A549 (cell line): ENCODE measurements around the gene FOXO6. TPM values are rescaled to one million over a fixed set of nuclear protein-coding genes. Genes with fewer than 3 reads are reported as not detected.

Experiments
- ATAC-seq, 2 experiments: fragments of 200-7000 bp in 1 of 2; fragments of >200 bp in 1 of 2; cut with Nextera tagmentation in 1 of 2; cut with Tn5 transposase in 1 of 2; 3 replicates each; pipeline versions ENCODE4 v1.8.0 to v1.9.1; 2018 to 2020; ENCODE audit warnings: mild to moderate bottlenecking in 1 of 2, moderate library complexity in 1 of 2
- CTCF ChIA-PET: fragments of 300-600 bp; sonication (Branson Sonifier 250); formaldehyde crosslinking; extraction: SDS; loops from one replicate; lab custom pipeline; 2021; ENCODE audit warnings: antibody characterized with exemption, inconsistent platforms; lab: Yijun Ruan, JAX
- POLR2A ChIA-PET: fragments of 350-600 bp; formaldehyde crosslinking; extraction: SDS; loops from one replicate; lab custom pipeline; 2021; ENCODE audit warnings: antibody characterized with exemption, inconsistent platforms; lab: Yijun Ruan, JAX
- DNase-seq, 2 experiments: peaks; one replicate each; pipeline versions ENCODE4 v3.0.0 to v3.0.0-alpha.2; 2011 to 2016; ENCODE audit warnings: low read depth in 1 of 2, low spot score in 1 of 2
- FAIRE-seq: peaks from 2 replicates; lab custom pipeline; 2011; peaks lifted over from hg19 to GRCh38; lab: Jason Lieb, UNC
- H3K27ac ChIP-seq, 2 experiments: fragments of >200 bp; sonication (Bioruptor Twin); formaldehyde crosslinking; 3 replicates each; pipeline ENCODE4 v1.5.1; 2016 to 2017
- H3K4me1 ChIP-seq: fragments of >200 bp; sonication (Bioruptor Twin); formaldehyde crosslinking; 3 replicates; pipeline ENCODE4 v1.6.1; 2016
- H3K4me2 ChIP-seq: fragments of >200 bp; sonication (Bioruptor Twin); formaldehyde crosslinking; 3 replicates; pipeline ENCODE4 v1.6.1; 2016
- H3K4me3 ChIP-seq: fragments of >200 bp; sonication (Bioruptor Twin); formaldehyde crosslinking; 3 replicates; pipeline ENCODE4 v1.5.1; 2016
- H3K9me3 ChIP-seq: fragments of >200 bp; sonication (Bioruptor Twin); formaldehyde crosslinking; 3 replicates; pipeline ENCODE4 v1.6.1; 2016
- CEBPB ChIP-seq, 2 experiments: fragments of >200 bp in 1 of 2; sonication (Bioruptor Twin) in 1 of 2; formaldehyde crosslinking in 1 of 2; IDR thresholded peaks; 2 replicates each; pipeline ENCODE4 v1.6.1; 2012 to 2016
- EHMT2 ChIP-seq: fragments of 200-600 bp; sonication (generic); IDR thresholded peaks from 2 replicates; pipeline ENCODE4 v1.6.1; 2016; ENCODE audit warnings: antibody characterized with exemption, low read depth, mild to moderate bottlenecking, moderate library complexity
- ESRRA ChIP-seq: fragments of 150-350 bp; IDR thresholded peaks from 2 replicates; pipeline ENCODE4 v1.6.1; 2014; ENCODE audit warnings: mild to moderate bottlenecking, low read length, borderline replicate concordance
- FOXS1 ChIP-seq: fragments of 250-450 bp; sonication (Bioruptor Pico); IDR thresholded peaks from 2 replicates; pipeline ENCODE4 v1.5.0; 2020; ENCODE audit warnings: mild to moderate bottlenecking, moderate library complexity
- GATA3 ChIP-seq: IDR thresholded peaks from 2 replicates; pipeline ENCODE4 v1.6.1; 2012; ENCODE audit warnings: borderline replicate concordance
- HES2 ChIP-seq: fragments of >200 bp; sonication (Bioruptor Twin); formaldehyde crosslinking; IDR thresholded peaks from 2 replicates; pipeline ENCODE4 v1.6.1; 2016
- HOXA7 ChIP-seq: fragments of 250-450 bp; sonication (Bioruptor Pico); IDR thresholded peaks from 2 replicates; pipeline ENCODE4 v1.5.0; 2020; ENCODE audit warnings: mild to moderate bottlenecking, moderate library complexity
- KDM5A ChIP-seq: fragments of 200-600 bp; sonication (generic); IDR thresholded peaks from 2 replicates; pipeline ENCODE4 v1.6.1; 2016; ENCODE audit warnings: antibody characterized with exemption, mild to moderate bottlenecking
- MAFK ChIP-seq: fragments of 450-650 bp; IDR thresholded peaks from 2 replicates; pipeline ENCODE4 v1.6.1; 2014; ENCODE audit not compliant: partially characterized antibody
- NR3C1 ChIP-seq: fragments of >200 bp; sonication (Bioruptor Twin); formaldehyde crosslinking; IDR thresholded peaks from 3 replicates; pipeline ENCODE4 v1.6.1; 2017
- PBX3 ChIP-seq: IDR thresholded peaks from 2 replicates; pipeline ENCODE4 v1.6.1; 2012
- PHF8 ChIP-seq: fragments of 200-600 bp; sonication (generic); IDR thresholded peaks from 2 replicates; pipeline ENCODE4 v1.6.1; 2016; ENCODE audit warnings: low read depth, mild to moderate bottlenecking, antibody characterized with exemption, moderate library complexity, borderline replicate concordance
- POLR2AphosphoS2 ChIP-seq: conservative IDR thresholded peaks from 2 replicates; pipeline ENCODE4 v1.6.1; 2012; ENCODE audit warnings: low read length, improper control_type of control experiment, inconsistent platforms
- RAD21 ChIP-seq, 2 experiments: fragments of >200 bp in 1 of 2; sonication (Bioruptor Twin) in 1 of 2; formaldehyde crosslinking in 1 of 2; IDR thresholded peaks in 1 of 2; conservative IDR thresholded peaks in 1 of 2; 2 replicates in 1 of 2; 3 replicates in 1 of 2; pipeline ENCODE4 v1.6.1; 2012 to 2018; ENCODE audit warnings: inconsistent platforms in 1 of 2
- RARB ChIP-seq: fragments of 250-450 bp; sonication (Bioruptor Pico); IDR thresholded peaks from 2 replicates; pipeline ENCODE4 v1.8.0; 2021; ENCODE audit warnings: mild to moderate bottlenecking, moderate library complexity
- RNF2 ChIP-seq: fragments of 200-600 bp; sonication (generic); IDR thresholded peaks from 2 replicates; pipeline ENCODE4 v1.6.1; 2016; ENCODE audit warnings: low read depth, mild to moderate bottlenecking, antibody characterized with exemption, moderate library complexity, borderline replicate concordance
- ZFP36 ChIP-seq: fragments of 450-650 bp; IDR thresholded peaks from 2 replicates; pipeline ENCODE4 v1.6.1; 2014; ENCODE audit warnings: borderline replicate concordance; ENCODE audit not compliant: partially characterized antibody
- ZNF302 ChIP-seq: fragments of 250-450 bp; sonication (Bioruptor Pico); IDR thresholded peaks from 2 replicates; pipeline ENCODE4 v1.9.0; 2021; ENCODE audit warnings: inconsistent platforms, mild to moderate bottlenecking, moderate library complexity
- ZSCAN20 ChIP-seq: fragments of 250-450 bp; sonication (Bioruptor Pico); IDR thresholded peaks from 2 replicates; pipeline ENCODE4 v1.8.0; 2022; ENCODE audit warnings: mild to moderate bottlenecking, moderate library complexity
- WGBS: methylation state at CpG from one replicate; pipeline ENCODE4 v1.1.6; 2017; ENCODE audit errors: missing lambda C conversion rate; 5-methylcytosine and 5-hydroxymethylcytosine counted together
- polyA plus RNA-seq, 4 experiments: library from polyadenylated mRNA; depleted of rRNA in 3 of 4; stranded (reverse); fragments of >200 nt; fragmentation: RNase III in 1 of 4; extraction: RNeasy Plus Mini Kit Qiagen cat#74134 plus additional on column Dnase treatment in 1 of 4; gene quantifications; 2 replicates in 3 of 4; 3 replicates in 1 of 4; pipeline ENCODE4 v1.2.3, GENCODE V29; 2011 to 2017

FOXO6 gene
- polyA plus RNA-seq, 2 of the 4 experiments (the other 2 are of a cell fraction) = 0.10 to 0.25 TPM

GRCh38 chr1:41315146-41315822 lies 46.0 kb upstream of the FOXO6 start:
- no peak for ATAC-seq

GRCh38 chr1:41315871-41316270 lies 45.4 kb upstream of the FOXO6 start:
- CTCF ChIA-PET = interaction anchor here (0.8 to 3.6 kb wide), 3 partner anchors 12 to 102 kb away, joined by 3 to 20 read pairs (median 6); no protein-coding TSS in a partner anchor

More at GRCh38 chr1:41315146-41315822, 46.0 kb upstream of the FOXO6 start:
- TF ChIP-seq RAD21 (conservative IDR thresholded peaks at IDR 0.05 in 1 of 2, IDR thresholded peaks at IDR 0.05 in 1 of 2) (no peak), CEBPB (IDR thresholded peaks at IDR 0.05) (peak in 1 of 2 experiments; percentile 32; a peak in 1 of 4 replicates), POLR2AphosphoS2 (no peak), RARB (CRISPR knock-in tag) (no peak)
- CTCF ChIA-PET = interaction anchor here (0.8 to 3.6 kb wide), 5 partner anchors 12 to 117 kb away, joined by 3 to 20 read pairs (median 6); partner anchors contain the start of gene FOXO6
- FAIRE-seq (no peak), DNase-seq (no peak)
- 67% methylated on average over 15 of the region's 15 CpGs for WGBS
- H3K27ac ChIP-seq = no peak overlapping the region
- no peaks in the 10 kb centered on the region for H3K9me3 ChIP-seq
- H3K4me3 ChIP-seq = no peak overlapping the region
- POLR2A ChIA-PET = interaction anchor here (0.6 kb wide), 1 partner anchor 123 kb away, joined by 3 read pairs; no protein-coding TSS in a partner anchor
- H3K4me2 ChIP-seq = no peak overlapping the region
- H3K4me1 ChIP-seq = 0 out of 3 replicates have a peak, but pooled peaks cover 5% of the 10 kb centered on the region

GRCh38 chr1:41317361-41317760 lies 43.9 kb upstream of the FOXO6 start:
- POLR2A ChIA-PET = no interaction called here
- no peaks in the 10 kb centered on the region for H3K9me3 ChIP-seq
- ATAC-seq (peak in 1 of 2 experiments; percentile 58; a peak in 3 of 6 replicates), DNase-seq (peak in 1 of 2 experiments; percentile 44), FAIRE-seq (no peak)
- CTCF ChIA-PET = interaction anchor here (0.8 to 1.6 kb wide), 5 partner anchors 10 to 100 kb away, joined by 3 to 7 read pairs (median 3); no protein-coding TSS in a partner anchor
- H3K4me3 ChIP-seq = no peak overlapping the region
- WGBS = 75% methylated on average over 1 of the region's 6 CpGs
- TF ChIP-seq MAFK (no peak), ZSCAN20 (CRISPR knock-in tag) (no peak), HOXA7 (CRISPR knock-in tag) (no peak), EHMT2 (no peak), PBX3 (no peak), HES2 (no peak), ESRRA (no peak), FOXS1 (no peak), NR3C1 (no peak), KDM5A (no peak)
- no peak overlapping the region; a peak in 1 of 6 replicates for H3K27ac ChIP-seq
- 0 out of 3 replicates have a peak overlapping the region, but pooled peaks have one; percentile 12 for H3K4me2 ChIP-seq
- H3K4me1 ChIP-seq = 0 out of 3 replicates have a peak, but pooled peaks cover 5% of the 10 kb centered on the region

More at GRCh38 chr1:41315871-41316270, 45.4 kb upstream of the FOXO6 start:
- no peak overlapping the region for H3K27ac ChIP-seq
- H3K4me3 ChIP-seq = no peak overlapping the region
- H3K4me2 ChIP-seq = no peak overlapping the region
- TF ChIP-seq GATA3 (no peak), ZFP36 (no peak), POLR2AphosphoS2 (no peak), FOXS1 (no peak), ZNF302 (CRISPR knock-in tag) (no peak), RNF2 (no peak), PBX3 (no peak), PHF8 (no peak), KDM5A (no peak)
- POLR2A ChIA-PET = no interaction called here
- H3K4me1 ChIP-seq = 0 out of 3 replicates have a peak, but pooled peaks cover 5% of the 10 kb centered on the region
- no peaks in the 10 kb centered on the region for H3K9me3 ChIP-seq
- no peak for DNase-seq
- FAIRE-seq = no peak
- no peak for ATAC-seq
- WGBS = 63% methylated on average over 3 of the region's 3 CpGs
